ENCODE data around the gene CELSR2. TPM values are rescaled to one million over a fixed set of nuclear protein-coding genes. Genes with fewer than 3 reads are reported as not detected.

The CELSR2 gene
- total and polyA plus RNA-seq, 2 experiments from 2014 or later = 11.2 to 35.1 TPM

DNA sequence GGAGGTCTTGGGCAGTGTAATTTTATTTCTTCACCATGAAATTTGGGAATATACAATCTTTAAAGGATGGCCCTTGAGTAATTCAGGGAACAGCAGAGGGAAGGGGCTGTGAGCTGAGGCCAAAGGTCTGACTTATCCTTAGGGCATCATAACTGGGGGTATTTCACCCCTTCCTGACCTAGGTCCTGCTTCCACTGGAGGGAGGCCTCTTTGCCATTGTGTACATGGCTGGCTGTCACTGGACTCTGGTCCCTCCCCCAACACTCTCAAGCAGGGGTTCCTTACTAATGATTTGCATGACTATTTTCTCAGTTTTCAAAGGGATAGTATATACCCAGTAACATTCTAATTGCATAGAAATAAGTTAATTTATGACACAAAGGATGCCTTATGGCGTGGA, 40.8 kb downstream of the CELSR2 start (continued):
- TF ChIP-seq, protein P1, sequence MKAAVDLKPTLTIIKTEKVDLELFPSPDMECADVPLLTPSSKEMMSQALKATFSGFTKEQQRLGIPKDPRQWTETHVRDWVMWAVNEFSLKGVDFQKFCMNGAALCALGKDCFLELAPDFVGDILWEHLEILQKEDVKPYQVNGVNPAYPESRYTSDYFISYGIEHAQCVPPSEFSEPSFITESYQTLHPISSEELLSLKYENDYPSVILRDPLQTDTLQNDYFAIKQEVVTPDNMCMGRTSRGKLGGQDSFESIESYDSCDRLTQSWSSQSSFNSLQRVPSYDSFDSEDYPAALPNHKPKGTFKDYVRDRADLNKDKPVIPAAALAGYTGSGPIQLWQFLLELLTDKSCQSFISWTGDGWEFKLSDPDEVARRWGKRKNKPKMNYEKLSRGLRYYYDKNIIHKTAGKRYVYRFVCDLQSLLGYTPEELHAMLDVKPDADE (IDR thresholded peaks at IDR 0.05) = no peak

DNA sequence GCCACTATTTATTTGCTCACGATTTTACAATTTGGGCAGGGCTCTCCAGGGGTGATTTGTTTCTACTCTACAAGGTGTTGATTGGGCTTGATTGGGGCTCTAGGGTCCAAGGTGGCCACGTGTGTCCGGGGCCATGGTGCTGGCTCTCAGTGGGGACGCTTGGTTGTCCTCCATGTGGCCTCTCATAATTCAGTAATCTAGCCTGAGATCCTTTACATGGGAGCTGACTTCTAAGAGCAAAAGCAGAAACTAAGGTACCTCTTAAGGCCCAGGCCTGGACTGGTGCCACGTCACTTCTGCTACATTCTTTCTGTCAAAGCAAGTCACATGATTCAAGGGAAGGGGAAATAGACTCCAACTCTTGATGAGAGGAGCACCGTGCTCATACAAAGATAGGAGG, 41.7 kb downstream of the CELSR2 start:
- no peaks in the 10 kb centered on the region for H3K36me3 ChIP-seq (ENCODE audit: insufficient read depth)
- no peak overlapping the region for H3K27ac ChIP-seq (ENCODE audit: low read depth)
- H3K4me3 ChIP-seq = no peak overlapping the region
- H3K79me2 ChIP-seq (replicated peaks; ENCODE audit: insufficient read depth) = no peaks in the 10 kb centered on the region
- no peaks in the 10 kb centered on the region for H3K36me3 Mint-ChIP-seq (ENCODE audit: low read depth)
- H3K9me2 ChIP-seq (ENCODE audit: insufficient read depth) = no peaks in the 10 kb centered on the region
- peaks cover 7% of the 10 kb centered on the region; the same call in 2 of the 3 replicates for H3K4me1 Mint-ChIP-seq
- ATAC-seq = no peak
- no peak overlapping the region for H3K4me2 ChIP-seq
- H3K9me3 Mint-ChIP-seq = no peaks in the 10 kb centered on the region
- 0 out of 2 replicates have a peak, but pooled peaks cover under 1% of the 10 kb centered on the region for H3K4me1 ChIP-seq (ENCODE audit: insufficient read depth)
- H3K27ac Mint-ChIP-seq = no peak overlapping the region
- no peaks in the 10 kb centered on the region for H3F3A ChIP-seq (replicated peaks; ENCODE audit: low read depth)
- H3K4me3 Mint-ChIP-seq = no peak overlapping the region
- H4K20me1 ChIP-seq (replicated peaks; ENCODE audit: insufficient read depth) = no peaks in the 10 kb centered on the region
- DNase-seq (ENCODE audit: low spot score) = no peak
- peak overlapping the region; percentile 82 for H2AFZ ChIP-seq
- peaks cover 12% of the 10 kb centered on the region for H3K27me3 Mint-ChIP-seq (ENCODE audit: insufficient read depth, low read depth, poor library complexity)
- no peaks in the 10 kb centered on the region for H3K27me3 ChIP-seq (ENCODE audit: insufficient read depth)
- TF ChIP-seq ZNF331 (CRISPR knock-in tag; IDR thresholded peaks at IDR 0.05; ENCODE audit: low read depth) (no peak), EZH2 (IDR thresholded peaks at IDR 0.05; ENCODE audit: low read depth, unreplicated experiment) (no peak), STAT1 (IDR thresholded peaks at IDR 0.05; ENCODE audit: unreplicated experiment) (no peak), JUNB (IDR thresholded peaks at IDR 0.05; ENCODE audit: unreplicated experiment) (no peak), EZH2phosphoT487 (IDR thresholded peaks at IDR 0.05; ENCODE audit: unreplicated experiment) (no peak), CREB1 (CRISPR knock-in tag; IDR thresholded peaks at IDR 0.05; ENCODE audit: low read depth) (no peak), POLR2AphosphoS5 (IDR thresholded peaks at IDR 0.05; ENCODE audit: low read depth) (no peak), ZNF114 (CRISPR knock-in tag; IDR thresholded peaks at IDR 0.05) (no peak), NANOG (IDR thresholded peaks at IDR 0.05; ENCODE audit: borderline replicate concordance) (no peak)
- TF ChIP-seq, protein P2, sequence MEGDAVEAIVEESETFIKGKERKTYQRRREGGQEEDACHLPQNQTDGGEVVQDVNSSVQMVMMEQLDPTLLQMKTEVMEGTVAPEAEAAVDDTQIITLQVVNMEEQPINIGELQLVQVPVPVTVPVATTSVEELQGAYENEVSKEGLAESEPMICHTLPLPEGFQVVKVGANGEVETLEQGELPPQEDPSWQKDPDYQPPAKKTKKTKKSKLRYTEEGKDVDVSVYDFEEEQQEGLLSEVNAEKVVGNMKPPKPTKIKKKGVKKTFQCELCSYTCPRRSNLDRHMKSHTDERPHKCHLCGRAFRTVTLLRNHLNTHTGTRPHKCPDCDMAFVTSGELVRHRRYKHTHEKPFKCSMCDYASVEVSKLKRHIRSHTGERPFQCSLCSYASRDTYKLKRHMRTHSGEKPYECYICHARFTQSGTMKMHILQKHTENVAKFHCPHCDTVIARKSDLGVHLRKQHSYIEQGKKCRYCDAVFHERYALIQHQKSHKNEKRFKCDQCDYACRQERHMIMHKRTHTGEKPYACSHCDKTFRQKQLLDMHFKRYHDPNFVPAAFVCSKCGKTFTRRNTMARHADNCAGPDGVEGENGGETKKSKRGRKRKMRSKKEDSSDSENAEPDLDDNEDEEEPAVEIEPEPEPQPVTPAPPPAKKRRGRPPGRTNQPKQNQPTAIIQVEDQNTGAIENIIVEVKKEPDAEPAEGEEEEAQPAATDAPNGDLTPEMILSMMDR (conservative IDR thresholded peaks at IDR 0.05; ENCODE audit: low read depth in 2 of 2) = no peak
- TF ChIP-seq, protein P3, sequence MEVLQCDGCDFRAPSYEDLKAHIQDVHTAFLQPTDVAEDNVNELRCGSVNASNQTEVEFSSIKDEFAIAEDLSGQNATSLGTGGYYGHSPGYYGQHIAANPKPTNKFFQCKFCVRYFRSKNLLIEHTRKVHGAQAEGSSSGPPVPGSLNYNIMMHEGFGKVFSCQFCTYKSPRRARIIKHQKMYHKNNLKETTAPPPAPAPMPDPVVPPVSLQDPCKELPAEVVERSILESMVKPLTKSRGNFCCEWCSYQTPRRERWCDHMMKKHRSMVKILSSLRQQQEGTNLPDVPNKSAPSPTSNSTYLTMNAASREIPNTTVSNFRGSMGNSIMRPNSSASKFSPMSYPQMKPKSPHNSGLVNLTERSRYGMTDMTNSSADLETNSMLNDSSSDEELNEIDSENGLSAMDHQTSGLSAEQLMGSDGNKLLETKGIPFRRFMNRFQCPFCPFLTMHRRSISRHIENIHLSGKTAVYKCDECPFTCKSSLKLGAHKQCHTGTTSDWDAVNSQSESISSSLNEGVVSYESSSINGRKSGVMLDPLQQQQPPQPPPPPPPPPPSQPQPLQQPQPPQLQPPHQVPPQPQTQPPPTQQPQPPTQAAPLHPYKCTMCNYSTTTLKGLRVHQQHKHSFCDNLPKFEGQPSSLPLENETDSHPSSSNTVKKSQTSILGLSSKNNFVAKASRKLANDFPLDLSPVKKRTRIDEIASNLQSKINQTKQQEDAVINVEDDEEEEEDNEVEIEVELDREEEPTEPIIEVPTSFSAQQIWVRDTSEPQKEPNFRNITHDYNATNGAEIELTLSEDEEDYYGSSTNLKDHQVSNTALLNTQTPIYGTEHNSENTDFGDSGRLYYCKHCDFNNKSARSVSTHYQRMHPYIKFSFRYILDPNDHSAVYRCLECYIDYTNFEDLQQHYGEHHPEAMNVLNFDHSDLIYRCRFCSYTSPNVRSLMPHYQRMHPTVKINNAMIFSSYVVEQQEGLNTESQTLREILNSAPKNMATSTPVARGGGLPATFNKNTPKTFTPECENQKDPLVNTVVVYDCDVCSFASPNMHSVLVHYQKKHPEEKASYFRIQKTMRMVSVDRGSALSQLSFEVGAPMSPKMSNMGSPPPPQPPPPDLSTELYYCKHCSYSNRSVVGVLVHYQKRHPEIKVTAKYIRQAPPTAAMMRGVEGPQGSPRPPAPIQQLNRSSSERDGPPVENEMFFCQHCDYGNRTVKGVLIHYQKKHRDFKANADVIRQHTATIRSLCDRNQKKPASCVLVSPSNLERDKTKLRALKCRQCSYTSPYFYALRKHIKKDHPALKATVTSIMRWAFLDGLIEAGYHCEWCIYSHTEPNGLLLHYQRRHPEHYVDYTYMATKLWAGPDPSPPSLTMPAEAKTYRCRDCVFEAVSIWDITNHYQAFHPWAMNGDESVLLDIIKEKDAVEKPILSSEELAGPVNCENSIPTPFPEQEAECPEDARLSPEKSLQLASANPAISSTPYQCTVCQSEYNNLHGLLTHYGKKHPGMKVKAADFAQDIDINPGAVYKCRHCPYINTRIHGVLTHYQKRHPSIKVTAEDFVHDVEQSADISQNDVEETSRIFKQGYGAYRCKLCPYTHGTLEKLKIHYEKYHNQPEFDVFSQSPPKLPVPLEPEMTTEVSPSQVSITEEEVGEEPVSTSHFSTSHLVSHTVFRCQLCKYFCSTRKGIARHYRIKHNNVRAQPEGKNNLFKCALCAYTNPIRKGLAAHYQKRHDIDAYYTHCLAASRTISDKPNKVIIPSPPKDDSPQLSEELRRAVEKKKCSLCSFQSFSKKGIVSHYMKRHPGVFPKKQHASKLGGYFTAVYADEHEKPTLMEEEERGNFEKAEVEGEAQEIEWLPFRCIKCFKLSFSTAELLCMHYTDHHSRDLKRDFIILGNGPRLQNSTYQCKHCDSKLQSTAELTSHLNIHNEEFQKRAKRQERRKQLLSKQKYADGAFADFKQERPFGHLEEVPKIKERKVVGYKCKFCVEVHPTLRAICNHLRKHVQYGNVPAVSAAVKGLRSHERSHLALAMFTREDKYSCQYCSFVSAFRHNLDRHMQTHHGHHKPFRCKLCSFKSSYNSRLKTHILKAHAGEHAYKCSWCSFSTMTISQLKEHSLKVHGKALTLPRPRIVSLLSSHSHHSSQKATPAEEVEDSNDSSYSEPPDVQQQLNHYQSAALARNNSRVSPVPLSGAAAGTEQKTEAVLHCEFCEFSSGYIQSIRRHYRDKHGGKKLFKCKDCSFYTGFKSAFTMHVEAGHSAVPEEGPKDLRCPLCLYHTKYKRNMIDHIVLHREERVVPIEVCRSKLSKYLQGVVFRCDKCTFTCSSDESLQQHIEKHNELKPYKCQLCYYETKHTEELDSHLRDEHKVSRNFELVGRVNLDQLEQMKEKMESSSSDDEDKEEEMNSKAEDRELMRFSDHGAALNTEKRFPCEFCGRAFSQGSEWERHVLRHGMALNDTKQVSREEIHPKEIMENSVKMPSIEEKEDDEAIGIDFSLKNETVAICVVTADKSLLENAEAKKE (CRISPR knock-in tag; IDR thresholded peaks at IDR 0.05) = no peak
- TF ChIP-seq, protein P4, sequence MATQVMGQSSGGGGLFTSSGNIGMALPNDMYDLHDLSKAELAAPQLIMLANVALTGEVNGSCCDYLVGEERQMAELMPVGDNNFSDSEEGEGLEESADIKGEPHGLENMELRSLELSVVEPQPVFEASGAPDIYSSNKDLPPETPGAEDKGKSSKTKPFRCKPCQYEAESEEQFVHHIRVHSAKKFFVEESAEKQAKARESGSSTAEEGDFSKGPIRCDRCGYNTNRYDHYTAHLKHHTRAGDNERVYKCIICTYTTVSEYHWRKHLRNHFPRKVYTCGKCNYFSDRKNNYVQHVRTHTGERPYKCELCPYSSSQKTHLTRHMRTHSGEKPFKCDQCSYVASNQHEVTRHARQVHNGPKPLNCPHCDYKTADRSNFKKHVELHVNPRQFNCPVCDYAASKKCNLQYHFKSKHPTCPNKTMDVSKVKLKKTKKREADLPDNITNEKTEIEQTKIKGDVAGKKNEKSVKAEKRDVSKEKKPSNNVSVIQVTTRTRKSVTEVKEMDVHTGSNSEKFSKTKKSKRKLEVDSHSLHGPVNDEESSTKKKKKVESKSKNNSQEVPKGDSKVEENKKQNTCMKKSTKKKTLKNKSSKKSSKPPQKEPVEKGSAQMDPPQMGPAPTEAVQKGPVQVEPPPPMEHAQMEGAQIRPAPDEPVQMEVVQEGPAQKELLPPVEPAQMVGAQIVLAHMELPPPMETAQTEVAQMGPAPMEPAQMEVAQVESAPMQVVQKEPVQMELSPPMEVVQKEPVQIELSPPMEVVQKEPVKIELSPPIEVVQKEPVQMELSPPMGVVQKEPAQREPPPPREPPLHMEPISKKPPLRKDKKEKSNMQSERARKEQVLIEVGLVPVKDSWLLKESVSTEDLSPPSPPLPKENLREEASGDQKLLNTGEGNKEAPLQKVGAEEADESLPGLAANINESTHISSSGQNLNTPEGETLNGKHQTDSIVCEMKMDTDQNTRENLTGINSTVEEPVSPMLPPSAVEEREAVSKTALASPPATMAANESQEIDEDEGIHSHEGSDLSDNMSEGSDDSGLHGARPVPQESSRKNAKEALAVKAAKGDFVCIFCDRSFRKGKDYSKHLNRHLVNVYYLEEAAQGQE (IDR thresholded peaks at IDR 0.05; ENCODE audit: unreplicated experiment) = no peak
